Kidney epithelial cell (primary cell): Measurements from ENCODE around the gene DISC1. TPM values are rescaled to one million over a fixed set of nuclear protein-coding genes. Genes with fewer than 3 reads are reported as not detected.
"Not testable (repeated sequence)": the region's sequence is repeated elsewhere in the genome, so short reads cannot be mapped to it uniquely, and the experiment has no call there.

Experiments used
- DNase-seq: peaks from one replicate; pipeline ENCODE4 v3.0.0-alpha.2; 2010; ENCODE audit warnings: low read depth
- H3K27me3 ChIP-seq: 2 replicates; pipeline ENCODE4 v1.6.0; 2011; ENCODE audit warnings: low read length; ENCODE audit not compliant: control insufficient read depth, insufficient read depth
- H3K36me3 ChIP-seq: 2 replicates; pipeline ENCODE4 v1.5.1; 2011; ENCODE audit warnings: low read length; ENCODE audit not compliant: control insufficient read depth, insufficient read depth
- H3K4me3 ChIP-seq: 2 replicates; pipeline ENCODE4 v1.5.1; 2011; ENCODE audit warnings: low read depth, mild to moderate bottlenecking, control low read depth, low read length
- CTCF ChIP-seq: IDR thresholded peaks from 2 replicates; pipeline ENCODE4 v1.5.1; 2011; ENCODE audit warnings: mild to moderate bottlenecking, moderate library complexity, low read length, control low read depth, inconsistent platforms; ENCODE audit not compliant: insufficient read depth, poor library complexity, severe bottlenecking
- total RNA-seq: library from RNA; depleted of rRNA; stranded (reverse); fragments of >200 nt; gene quantifications from 2 replicates; pipeline ENCODE4 v1.2.3, GENCODE V29; 2015

The DISC1 gene
- total RNA-seq, 1 donor from 2014 or later = 5.8 TPM

- DNase-seq = no peak
Measured at GRCh38 chr1:231778009-231778719, 151.6 kb downstream of the DISC1 start.

GRCh38 chr1:231779081-231779480, 152.5 kb downstream of the DISC1 start:
- H3K36me3 ChIP-seq = no peaks in the 10 kb centered on the region
- H3K27me3 ChIP-seq = no peaks in the 10 kb centered on the region
- no peak for TF ChIP-seq CTCF
- H3K4me3 ChIP-seq = no peak overlapping the region
- no peak for DNase-seq

More at GRCh38 chr1:231778009-231778719, 151.6 kb downstream of the DISC1 start:
- Histone ChIP-seq H3K27me3 (no peaks in the 10 kb centered on the region), H3K4me3 (no peak overlapping the region), H3K36me3 (no peaks in the 10 kb centered on the region)
- TF ChIP-seq CTCF = no peak

- no peaks in the 10 kb centered on the region for H3K27me3 ChIP-seq
- no peak for DNase-seq
- H3K4me3 ChIP-seq = no peak overlapping the region
- no peak for TF ChIP-seq CTCF
- no peaks in the 10 kb centered on the region for H3K36me3 ChIP-seq
Measured at GRCh38 chr1:231781892-231782291, 155.3 kb downstream of the DISC1 start.

- H3K36me3 ChIP-seq, H3K27me3 ChIP-seq, DNase-seq, H3K4me3 ChIP-seq: not testable (repeated sequence)
Measured at GRCh38 chr1:231785073-231785472, 158.5 kb downstream of the DISC1 start.

- no peak for TF ChIP-seq CTCF
- Histone ChIP-seq H3K27me3 (no peaks in the 10 kb centered on the region), H3K36me3 (no peaks in the 10 kb centered on the region), H3K4me3 (no peak overlapping the region)
- no peak for DNase-seq
Measured at GRCh38 chr1:231786126-231786525, 159.5 kb downstream of the DISC1 start.

GRCh38 chr1:231792634-231793033, 166.0 kb downstream of the DISC1 start:
- DNase-seq = no peak

More at GRCh38 chr1:231792634-231793033, 166.0 kb downstream of the DISC1 start:
- H3K27me3 ChIP-seq = no peaks in the 10 kb centered on the region
- H3K36me3 ChIP-seq = no peaks in the 10 kb centered on the region
- H3K4me3 ChIP-seq = no peak overlapping the region
- no peak for TF ChIP-seq CTCF
